Osteoblast (primary cell): ENCODE measurements around the gene PIP5K1B. TPM values are rescaled to one million over a fixed set of nuclear protein-coding genes. Genes with fewer than 3 reads are reported as not detected.
A peak's percentile ranks its signal among the peaks of the same experiment; 100 is the strongest.

Source experiments
- DNase-seq: peaks from one replicate; pipeline ENCODE4 v3.0.0; 2011; ENCODE audit warnings: low spot score, mixed read lengths; ENCODE audit not compliant: insufficient read length; ENCODE audit errors: missing footprints
- H2AFZ ChIP-seq: 2 replicates; pipeline ENCODE4 v1.6.0; 2011; ENCODE audit warnings: mild to moderate bottlenecking, low read length
- H3K27ac ChIP-seq: 2 replicates; pipeline ENCODE4 v1.5.1; 2011; ENCODE audit warnings: mild to moderate bottlenecking, low read depth, low read length, moderate library complexity
- H3K27me3 ChIP-seq: 2 replicates; pipeline ENCODE4 v1.6.0; 2012; ENCODE audit warnings: mild to moderate bottlenecking, control low read depth, inconsistent platforms, low read length, moderate library complexity; ENCODE audit not compliant: insufficient read depth
- H3K36me3 ChIP-seq: 2 replicates; pipeline ENCODE4 v1.5.1; 2011; ENCODE audit warnings: mild to moderate bottlenecking, low read length, control low read depth, moderate library complexity; ENCODE audit not compliant: insufficient read depth
- H3K4me1 ChIP-seq: 2 replicates; pipeline ENCODE4 v1.5.1; 2011; ENCODE audit warnings: mild to moderate bottlenecking, low read length, control low read depth, moderate library complexity; ENCODE audit not compliant: insufficient read depth
- H3K4me2 ChIP-seq: 2 replicates; pipeline ENCODE4 v1.6.0; 2011; ENCODE audit warnings: mild to moderate bottlenecking, low read length; ENCODE audit not compliant: insufficient read depth
- H3K4me3 ChIP-seq: fragments of 200-600 bp; sonication (generic); 3 replicates; pipeline ENCODE4 v1.5.1; 2012; ENCODE audit warnings: mild to moderate bottlenecking, low read length, inconsistent platforms; ENCODE audit not compliant: insufficient read depth
- H3K79me2 ChIP-seq: 2 replicates; pipeline ENCODE4 v1.6.0; 2012; ENCODE audit warnings: mild to moderate bottlenecking, low read length, control low read depth, inconsistent platforms; ENCODE audit not compliant: insufficient read depth
- H3K9me3 ChIP-seq: 2 replicates; pipeline ENCODE4 v1.5.1; 2011; ENCODE audit warnings: low read depth, low read length, control low read depth
- H4K20me1 ChIP-seq: 2 replicates; pipeline ENCODE4 v1.6.0; 2012; ENCODE audit warnings: mild to moderate bottlenecking, low read length, control low read depth; ENCODE audit not compliant: insufficient read depth
- total RNA-seq: library from RNA; depleted of rRNA; stranded (reverse); fragments of >200 nt; gene quantifications from 2 replicates; pipeline ENCODE4 v1.2.3, GENCODE V29; 2012
- TF ChIP-seq, protein P1 (sequence below): IDR thresholded peaks from 2 replicates; pipeline ENCODE4 v1.5.1; 2011; ENCODE audit warnings: mild to moderate bottlenecking, low read depth, low read length, moderate library complexity; ENCODE audit errors: extremely low read depth

The PIP5K1B gene
- total RNA-seq, 1 donor: not detected

GRCh38 chr9:68998812-68999211 is 293.8 kb downstream of the PIP5K1B start:
- TF ChIP-seq, protein P1, sequence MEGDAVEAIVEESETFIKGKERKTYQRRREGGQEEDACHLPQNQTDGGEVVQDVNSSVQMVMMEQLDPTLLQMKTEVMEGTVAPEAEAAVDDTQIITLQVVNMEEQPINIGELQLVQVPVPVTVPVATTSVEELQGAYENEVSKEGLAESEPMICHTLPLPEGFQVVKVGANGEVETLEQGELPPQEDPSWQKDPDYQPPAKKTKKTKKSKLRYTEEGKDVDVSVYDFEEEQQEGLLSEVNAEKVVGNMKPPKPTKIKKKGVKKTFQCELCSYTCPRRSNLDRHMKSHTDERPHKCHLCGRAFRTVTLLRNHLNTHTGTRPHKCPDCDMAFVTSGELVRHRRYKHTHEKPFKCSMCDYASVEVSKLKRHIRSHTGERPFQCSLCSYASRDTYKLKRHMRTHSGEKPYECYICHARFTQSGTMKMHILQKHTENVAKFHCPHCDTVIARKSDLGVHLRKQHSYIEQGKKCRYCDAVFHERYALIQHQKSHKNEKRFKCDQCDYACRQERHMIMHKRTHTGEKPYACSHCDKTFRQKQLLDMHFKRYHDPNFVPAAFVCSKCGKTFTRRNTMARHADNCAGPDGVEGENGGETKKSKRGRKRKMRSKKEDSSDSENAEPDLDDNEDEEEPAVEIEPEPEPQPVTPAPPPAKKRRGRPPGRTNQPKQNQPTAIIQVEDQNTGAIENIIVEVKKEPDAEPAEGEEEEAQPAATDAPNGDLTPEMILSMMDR: no peak
- H2AFZ ChIP-seq: no peak overlapping the region
- no peaks in the 10 kb centered on the region for H4K20me1 ChIP-seq
- no peak overlapping the region for H3K27ac ChIP-seq
- no peak overlapping the region for H3K4me3 ChIP-seq
- H3K27me3 ChIP-seq: peaks cover 4% of the 10 kb centered on the region
- no peak overlapping the region for H3K4me2 ChIP-seq
- no peak for DNase-seq
- H3K9me3 ChIP-seq: no peaks in the 10 kb centered on the region
- no peaks in the 10 kb centered on the region for H3K36me3 ChIP-seq
- H3K4me1 ChIP-seq: no peaks in the 10 kb centered on the region
- H3K79me2 ChIP-seq: no peaks in the 10 kb centered on the region

DNA sequence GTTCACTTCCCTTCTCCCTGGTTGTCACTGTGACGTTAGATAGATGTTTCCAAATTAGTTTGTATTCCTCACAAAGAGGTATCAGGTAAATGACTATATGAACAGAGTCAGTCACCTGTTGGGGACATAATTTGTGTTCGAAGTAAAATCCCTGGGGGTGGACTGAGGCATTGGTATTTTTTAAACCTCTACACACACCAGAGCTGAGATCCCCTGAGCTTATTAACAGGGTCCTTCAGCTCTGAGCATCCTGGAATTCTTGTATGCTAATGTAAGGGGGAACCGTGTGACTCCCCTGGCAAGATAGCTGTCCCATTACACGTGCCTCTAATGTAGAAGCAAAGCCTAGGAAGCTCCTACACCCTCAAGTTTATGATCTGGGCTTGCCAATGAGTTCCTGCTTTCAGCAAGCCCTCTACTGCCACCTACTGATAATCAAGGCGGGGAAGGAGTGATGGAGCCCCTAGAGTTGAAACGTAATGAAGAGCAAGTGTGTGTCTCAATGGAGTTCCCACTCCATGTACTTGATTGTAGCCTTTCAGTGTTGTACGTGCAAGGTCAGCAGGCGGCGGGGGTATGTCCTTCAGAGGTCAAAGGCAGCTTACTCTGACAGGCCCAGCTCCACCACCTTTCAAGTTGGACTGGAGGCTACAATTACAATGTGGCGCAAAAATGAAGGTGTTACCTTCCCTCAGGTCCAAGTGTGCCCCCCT is 294.5 kb downstream of the PIP5K1B start:
- H3K4me3 ChIP-seq: no peak overlapping the region
- TF ChIP-seq, protein P1: peak; percentile 84
- H3K36me3 ChIP-seq: no peaks in the 10 kb centered on the region
- no peak overlapping the region for H2AFZ ChIP-seq
- no peak overlapping the region for H3K4me2 ChIP-seq
- no peaks in the 10 kb centered on the region for H3K79me2 ChIP-seq
- peaks cover 4% of the 10 kb centered on the region for H3K27me3 ChIP-seq
- no peaks in the 10 kb centered on the region for H3K4me1 ChIP-seq
- H3K9me3 ChIP-seq: no peaks in the 10 kb centered on the region
- DNase-seq: peak; percentile 92
- H4K20me1 ChIP-seq: no peaks in the 10 kb centered on the region
- H3K27ac ChIP-seq: no peak overlapping the region

DNA sequence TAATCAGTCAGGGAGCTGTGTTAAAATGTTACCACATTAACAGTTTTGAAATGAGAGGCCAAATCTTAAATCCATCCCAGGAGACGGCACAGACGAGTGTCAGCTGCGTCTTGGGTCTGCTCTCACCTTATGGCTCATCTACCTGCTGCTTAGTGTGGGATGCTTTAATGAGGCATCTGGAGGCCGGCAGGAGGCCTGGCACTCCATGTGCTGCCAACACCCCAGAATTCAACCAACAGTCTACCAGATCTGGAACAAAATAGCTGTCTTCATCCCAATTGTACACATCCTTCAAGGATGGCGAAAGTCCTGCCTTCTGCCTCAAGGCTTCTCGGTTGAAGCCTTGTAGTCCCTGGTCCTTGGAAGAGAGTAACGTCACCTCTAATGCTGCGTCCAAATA is 296.9 kb downstream of the PIP5K1B start:
- Histone ChIP-seq H4K20me1 (no peaks in the 10 kb centered on the region), H3K4me1 (no peaks in the 10 kb centered on the region), H3K9me3 (no peaks in the 10 kb centered on the region), H3K79me2 (no peaks in the 10 kb centered on the region), H3K36me3 (no peaks in the 10 kb centered on the region), H2AFZ (no peak overlapping the region), H3K27me3 (peaks cover 7% of the 10 kb centered on the region), H3K27ac (no peak overlapping the region), H3K4me2 (no peak overlapping the region), H3K4me3 (no peak overlapping the region)
- TF ChIP-seq, protein P1: no peak
- DNase-seq: no peak

DNA sequence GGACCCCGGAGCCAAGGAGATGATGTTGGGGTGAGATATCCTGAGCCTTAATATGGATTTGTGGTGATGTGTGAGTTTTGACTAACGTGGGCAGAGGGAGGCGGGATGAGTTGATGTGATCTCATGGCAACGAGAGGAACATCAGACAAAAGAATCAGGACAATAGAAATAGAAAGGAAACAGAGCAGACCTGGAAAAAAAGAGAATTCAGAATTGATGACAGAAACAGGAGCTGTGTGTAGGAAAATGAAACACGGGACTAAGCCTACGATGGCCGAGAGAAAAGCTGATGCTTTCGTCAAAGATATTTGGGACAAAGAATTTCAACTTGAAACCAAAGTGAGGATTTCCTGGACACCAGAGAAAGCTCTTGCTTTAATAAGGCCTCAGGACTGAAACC is 298.0 kb downstream of the PIP5K1B start:
- H3K27me3 ChIP-seq: peaks cover 3% of the 10 kb centered on the region
- no peak overlapping the region for H3K4me3 ChIP-seq
- no peaks in the 10 kb centered on the region for H3K79me2 ChIP-seq
- no peaks in the 10 kb centered on the region for H3K4me1 ChIP-seq
- TF ChIP-seq, protein P1: no peak
- no peak overlapping the region for H3K27ac ChIP-seq
- no peak for DNase-seq
- H3K9me3 ChIP-seq: no peaks in the 10 kb centered on the region
- H3K4me2 ChIP-seq: no peak overlapping the region
- H3K36me3 ChIP-seq: no peaks in the 10 kb centered on the region
- H4K20me1 ChIP-seq: no peaks in the 10 kb centered on the region
- H2AFZ ChIP-seq: no peak overlapping the region
